ENCODE results near the gene EFCAB5.

The EFCAB5 gene

DNA sequence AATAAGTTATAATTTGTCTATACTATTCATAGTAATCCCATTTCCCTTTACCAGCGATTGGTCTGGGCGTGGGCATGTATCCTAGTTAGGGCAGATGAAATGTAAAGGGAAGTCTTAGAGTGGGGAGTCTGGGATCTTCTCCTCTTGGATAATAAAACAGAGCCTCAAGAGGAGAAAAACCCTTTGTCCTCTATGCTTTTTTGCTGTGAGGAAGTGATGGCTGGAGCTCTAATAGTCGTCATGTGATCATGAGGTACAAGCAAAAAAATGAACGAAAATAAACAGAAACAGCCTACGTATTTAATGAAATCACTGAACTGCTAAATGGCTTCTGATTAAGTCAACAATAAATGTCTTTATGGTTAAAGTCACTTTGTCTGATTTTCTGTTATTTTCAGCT is 26.8 kb downstream of the EFCAB5 start:
- Histone ChIP-seq H3K4me3 (ENCODE audit: low read depth in 1 of 2, low read length in 2 of 2) (no peak overlapping the region), H3K79me2 (ENCODE audit: insufficient read depth, low read length) (no peaks in the 10 kb centered on the region), H3K36me3 (ENCODE audit: insufficient read depth, low read length) (no peaks in the 10 kb centered on the region), H3K27ac (ENCODE audit: low read length) (no peak overlapping the region), H3K9me3 (ENCODE audit: insufficient read depth, low read length, severe bottlenecking) (no peaks in the 10 kb centered on the region), H4K20me1 (ENCODE audit: insufficient read depth, low read length) (no peaks in the 10 kb centered on the region), H3K27me3 (ENCODE audit: insufficient read depth, low read length, poor library complexity) (no peaks in the 10 kb centered on the region), H3K4me2 (ENCODE audit: insufficient read depth, low read length) (no peak overlapping the region), H3K4me1 (ENCODE audit: insufficient read depth, low read length) (no peaks in the 10 kb centered on the region), H2AFZ (ENCODE audit: low read depth, low read length) (no peak overlapping the region), H3K9ac (ENCODE audit: low read depth, low read length) (no peak overlapping the region)
- ATAC-seq (ENCODE audit: insufficient read depth, low read depth) (no peak), DNase-seq (no peak)
- TF ChIP-seq, protein P1, sequence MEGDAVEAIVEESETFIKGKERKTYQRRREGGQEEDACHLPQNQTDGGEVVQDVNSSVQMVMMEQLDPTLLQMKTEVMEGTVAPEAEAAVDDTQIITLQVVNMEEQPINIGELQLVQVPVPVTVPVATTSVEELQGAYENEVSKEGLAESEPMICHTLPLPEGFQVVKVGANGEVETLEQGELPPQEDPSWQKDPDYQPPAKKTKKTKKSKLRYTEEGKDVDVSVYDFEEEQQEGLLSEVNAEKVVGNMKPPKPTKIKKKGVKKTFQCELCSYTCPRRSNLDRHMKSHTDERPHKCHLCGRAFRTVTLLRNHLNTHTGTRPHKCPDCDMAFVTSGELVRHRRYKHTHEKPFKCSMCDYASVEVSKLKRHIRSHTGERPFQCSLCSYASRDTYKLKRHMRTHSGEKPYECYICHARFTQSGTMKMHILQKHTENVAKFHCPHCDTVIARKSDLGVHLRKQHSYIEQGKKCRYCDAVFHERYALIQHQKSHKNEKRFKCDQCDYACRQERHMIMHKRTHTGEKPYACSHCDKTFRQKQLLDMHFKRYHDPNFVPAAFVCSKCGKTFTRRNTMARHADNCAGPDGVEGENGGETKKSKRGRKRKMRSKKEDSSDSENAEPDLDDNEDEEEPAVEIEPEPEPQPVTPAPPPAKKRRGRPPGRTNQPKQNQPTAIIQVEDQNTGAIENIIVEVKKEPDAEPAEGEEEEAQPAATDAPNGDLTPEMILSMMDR (IDR thresholded peaks at IDR 0.05; ENCODE audit: borderline replicate concordance, extremely low read depth, low read length, poor library complexity, severe bottlenecking): no peak
- no peak for TF ChIP-seq EZH2 (IDR thresholded peaks at IDR 0.05; ENCODE audit: borderline replicate concordance, low read depth, low read length, severe bottlenecking)

DNA sequence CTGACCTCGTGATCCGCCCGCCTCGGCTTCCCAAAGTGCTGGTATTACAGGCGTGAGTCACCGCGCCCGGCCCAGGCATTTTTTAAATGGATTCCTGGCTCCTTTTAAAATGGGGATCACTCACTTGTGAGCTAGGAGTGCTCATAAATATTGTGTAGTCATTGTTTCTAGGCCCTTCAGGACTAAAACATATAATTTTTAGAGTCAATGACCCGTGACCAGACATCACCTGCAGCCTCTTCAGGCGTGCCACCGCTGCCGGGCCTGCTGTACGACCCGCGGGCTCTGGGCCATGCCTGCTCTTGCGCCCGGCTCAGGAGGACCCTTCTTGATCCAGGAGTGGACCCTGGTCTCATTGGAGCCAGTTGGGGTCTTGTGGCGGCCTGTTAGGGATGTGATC is 30.8 kb downstream of the EFCAB5 start:
- no peak overlapping the region for H3K9ac ChIP-seq (ENCODE audit: low read depth, low read length)
- no peak for ATAC-seq (ENCODE audit: insufficient read depth, low read depth)

DNA sequence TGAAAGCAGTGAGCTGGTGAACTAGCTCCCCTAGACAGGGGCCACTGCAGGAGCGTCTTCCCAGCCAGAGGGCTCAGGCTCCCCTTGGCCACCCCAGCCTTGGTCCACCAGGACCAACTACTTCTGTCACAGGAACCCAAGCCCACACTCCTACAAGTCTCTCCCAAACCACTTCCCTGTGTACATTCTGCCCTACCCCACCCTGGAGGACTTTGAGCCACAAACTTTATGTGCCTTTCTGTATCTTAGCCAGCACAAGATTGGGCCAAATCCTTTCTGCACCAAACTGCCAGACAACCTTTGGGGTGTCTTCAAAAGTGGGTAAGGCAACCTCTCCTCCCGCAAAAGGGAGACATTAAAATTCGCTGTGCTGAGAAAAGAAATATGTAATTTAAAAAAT is 31.6 kb downstream of the EFCAB5 start:
- ATAC-seq (ENCODE audit: insufficient read depth, low read depth) (no peak), DNase-seq (no peak)
- Histone ChIP-seq H3K4me2 (ENCODE audit: insufficient read depth, low read length) (no peak overlapping the region), H3K9ac (ENCODE audit: low read depth, low read length) (no peak overlapping the region), H3K4me3 (ENCODE audit: low read depth in 1 of 2, low read length in 2 of 2) (no peak overlapping the region), H3K27ac (ENCODE audit: low read length) (no peak overlapping the region), H3K79me2 (ENCODE audit: insufficient read depth, low read length) (no peaks in the 10 kb centered on the region), H3K9me3 (ENCODE audit: insufficient read depth, low read length, severe bottlenecking) (no peaks in the 10 kb centered on the region), H4K20me1 (ENCODE audit: insufficient read depth, low read length) (no peaks in the 10 kb centered on the region), H2AFZ (ENCODE audit: low read depth, low read length) (no peak overlapping the region), H3K4me1 (ENCODE audit: insufficient read depth, low read length) (no peaks in the 10 kb centered on the region), H3K36me3 (ENCODE audit: insufficient read depth, low read length) (no peaks in the 10 kb centered on the region), H3K27me3 (ENCODE audit: insufficient read depth, low read length, poor library complexity) (no peaks in the 10 kb centered on the region)
- TF ChIP-seq, protein P1 (IDR thresholded peaks at IDR 0.05; ENCODE audit: borderline replicate concordance, extremely low read depth, low read length, poor library complexity, severe bottlenecking): no peak
- no peak for TF ChIP-seq EZH2 (IDR thresholded peaks at IDR 0.05; ENCODE audit: borderline replicate concordance, low read depth, low read length, severe bottlenecking)

More for the DNA sequence above, 30.8 kb downstream of the EFCAB5 start:
- H3K79me2 ChIP-seq (ENCODE audit: insufficient read depth, low read length): no peaks in the 10 kb centered on the region
- H3K9me3 ChIP-seq (ENCODE audit: insufficient read depth, low read length, severe bottlenecking): no peaks in the 10 kb centered on the region
- H3K4me2 ChIP-seq (ENCODE audit: insufficient read depth, low read length): no peak overlapping the region
- H3K27me3 ChIP-seq (ENCODE audit: insufficient read depth, low read length, poor library complexity): no peaks in the 10 kb centered on the region
- TF ChIP-seq EZH2 (IDR thresholded peaks at IDR 0.05; ENCODE audit: borderline replicate concordance, low read depth, low read length, severe bottlenecking): no peak
- TF ChIP-seq, protein P1 (IDR thresholded peaks at IDR 0.05; ENCODE audit: borderline replicate concordance, extremely low read depth, low read length, poor library complexity, severe bottlenecking): no peak
- no peak overlapping the region for H3K4me3 ChIP-seq (ENCODE audit: low read depth in 1 of 2, low read length in 2 of 2)
- no peak for DNase-seq
- H4K20me1 ChIP-seq (ENCODE audit: insufficient read depth, low read length): no peaks in the 10 kb centered on the region
- no peaks in the 10 kb centered on the region for H3K36me3 ChIP-seq (ENCODE audit: insufficient read depth, low read length)
- H3K4me1 ChIP-seq (ENCODE audit: insufficient read depth, low read length): no peaks in the 10 kb centered on the region
- no peak overlapping the region for H2AFZ ChIP-seq (ENCODE audit: low read depth, low read length)
- H3K27ac ChIP-seq (ENCODE audit: low read length): no peak overlapping the region

DNA sequence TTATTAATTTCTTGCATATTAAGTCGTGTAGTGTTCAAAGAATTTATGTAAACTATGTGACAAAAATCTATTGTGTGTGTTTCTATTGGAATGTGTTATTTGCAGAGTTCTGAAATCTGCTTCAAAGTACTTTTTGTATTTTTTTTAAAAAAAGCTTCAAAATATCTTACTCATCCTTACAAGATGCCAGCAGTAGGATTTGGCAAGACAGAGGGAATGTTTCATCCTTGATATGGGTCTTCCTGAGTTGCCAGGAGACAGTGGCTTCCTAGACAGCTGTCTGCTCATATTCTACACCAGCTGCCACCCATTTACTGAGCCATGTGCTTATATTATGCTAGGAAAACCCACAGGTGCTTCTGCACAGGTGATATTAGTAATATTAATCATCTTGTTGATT is 36.4 kb downstream of the EFCAB5 start:
- H3K79me2 ChIP-seq (ENCODE audit: insufficient read depth, low read length): no peaks in the 10 kb centered on the region
- TF ChIP-seq, protein P1 (IDR thresholded peaks at IDR 0.05; ENCODE audit: borderline replicate concordance, extremely low read depth, low read length, poor library complexity, severe bottlenecking): no peak
- TF ChIP-seq EZH2 (IDR thresholded peaks at IDR 0.05; ENCODE audit: borderline replicate concordance, low read depth, low read length, severe bottlenecking): no peak
- no peaks in the 10 kb centered on the region for H3K27me3 ChIP-seq (ENCODE audit: insufficient read depth, low read length, poor library complexity)
- no peak overlapping the region for H3K27ac ChIP-seq (ENCODE audit: low read length)
- no peak overlapping the region for H3K9ac ChIP-seq (ENCODE audit: low read depth, low read length)
- H4K20me1 ChIP-seq (ENCODE audit: insufficient read depth, low read length): no peaks in the 10 kb centered on the region
- no peaks in the 10 kb centered on the region for H3K9me3 ChIP-seq (ENCODE audit: insufficient read depth, low read length, severe bottlenecking)
- no peak for ATAC-seq (ENCODE audit: insufficient read depth, low read depth)
- no peak for DNase-seq
- no peak overlapping the region for H3K4me3 ChIP-seq (ENCODE audit: low read depth in 1 of 2, low read length in 2 of 2)
- H3K36me3 ChIP-seq (ENCODE audit: insufficient read depth, low read length): no peaks in the 10 kb centered on the region
- no peak overlapping the region for H3K4me2 ChIP-seq (ENCODE audit: insufficient read depth, low read length)
- no peaks in the 10 kb centered on the region for H3K4me1 ChIP-seq (ENCODE audit: insufficient read depth, low read length)
- no peak overlapping the region for H2AFZ ChIP-seq (ENCODE audit: low read depth, low read length)

Data from DND-41 (cell line).